NCI-H1417 (cell line): Measurements from ENCODE around the gene CA5A.
"Not testable (repeated sequence)": the region's sequence is repeated elsewhere in the genome, so short reads cannot be mapped to it uniquely, and the experiment has no call there.

Experiments
- DNase-seq, 3 experiments: peaks; one replicate each; lab custom pipeline; 2025; lab: John Stamatoyannopoulos, UW

CA5A gene

GRCh38 chr16:87936375-87937230 is at the start of gene CA5A:
CA5A (minus strand) TSS chr16:87936529; CDS start chr16:87936450, 79 bp downstream.
- DNase-seq, result no peak

DNA sequence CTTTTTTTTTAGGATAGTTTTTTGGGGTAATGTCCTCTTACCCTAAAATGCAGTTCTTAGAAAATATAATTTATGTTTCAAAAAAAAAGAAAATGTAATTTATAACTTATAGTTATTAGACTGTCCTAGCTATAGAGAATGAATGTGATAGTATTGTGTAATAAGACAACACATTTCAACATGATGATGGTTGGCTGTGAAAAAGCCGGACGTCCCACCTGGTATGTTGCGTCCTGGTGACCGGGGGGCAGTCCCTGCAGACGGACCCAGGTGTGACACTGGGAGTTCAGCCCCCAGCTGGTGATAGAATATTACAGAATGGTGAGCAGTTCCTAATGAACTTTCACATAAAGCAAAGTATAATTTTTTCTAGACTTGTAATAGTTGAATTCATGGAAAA is 49.2 kb upstream of the CA5A start:
- DNase-seq, result not testable (repeated sequence)

DNA sequence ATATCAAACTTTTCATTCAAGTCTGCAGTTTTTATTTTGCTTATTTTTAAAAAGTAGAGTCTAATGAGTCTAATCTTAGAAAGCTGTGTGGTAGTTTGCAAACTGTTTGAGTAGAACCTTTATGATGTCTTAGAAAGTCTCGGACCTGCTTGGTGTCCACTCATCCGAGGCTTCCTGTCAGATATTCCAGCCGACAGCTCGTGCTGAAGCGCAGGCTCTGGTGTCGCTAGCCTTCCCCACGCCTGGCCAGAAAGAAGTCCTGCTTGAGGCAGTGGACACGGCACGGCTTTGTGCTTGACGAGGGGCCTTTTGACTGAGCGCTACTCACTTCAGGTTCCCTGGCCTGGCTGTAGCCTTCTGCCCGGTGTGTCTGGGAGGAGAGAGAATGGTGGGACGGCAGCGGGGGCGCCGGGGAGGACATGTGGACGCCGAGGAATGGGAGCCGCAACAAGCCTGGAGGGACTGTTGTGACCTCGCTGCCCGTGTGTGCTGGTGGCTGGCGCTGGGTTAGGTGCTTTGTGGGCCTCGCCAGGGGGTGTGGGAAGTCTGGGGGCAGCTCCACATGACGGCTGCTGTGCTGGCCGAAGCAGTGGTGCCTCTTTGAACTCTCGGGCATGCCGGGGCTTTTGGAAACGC is 48.4 kb upstream of the CA5A start:
- DNase-seq, result no peak

DNA sequence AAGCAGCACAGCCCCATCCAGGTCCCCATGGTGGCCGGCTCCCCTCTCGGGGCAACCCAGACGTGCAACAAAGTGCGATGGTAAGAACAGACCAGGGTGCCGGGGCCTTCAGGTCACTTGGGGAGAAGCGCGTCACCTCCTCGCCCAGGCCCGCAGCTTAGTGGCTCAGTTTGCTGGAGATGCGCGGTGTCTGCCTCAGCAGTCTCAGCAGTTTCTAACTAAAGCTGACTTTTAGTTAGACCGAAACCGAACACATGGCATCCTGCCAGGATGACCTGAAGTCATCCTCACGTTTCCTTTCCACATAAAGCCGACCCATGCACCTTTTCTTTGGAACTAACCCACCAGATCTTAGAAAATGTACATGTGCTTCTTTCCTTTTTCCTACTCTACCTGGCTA is 47.9 kb upstream of the CA5A start:
- DNase-seq, result not testable (repeated sequence)

- not testable (repeated sequence) for DNase-seq
Observed at GRCh38 chr16:87983737-87984097, 47.4 kb upstream of the CA5A start.

DNA sequence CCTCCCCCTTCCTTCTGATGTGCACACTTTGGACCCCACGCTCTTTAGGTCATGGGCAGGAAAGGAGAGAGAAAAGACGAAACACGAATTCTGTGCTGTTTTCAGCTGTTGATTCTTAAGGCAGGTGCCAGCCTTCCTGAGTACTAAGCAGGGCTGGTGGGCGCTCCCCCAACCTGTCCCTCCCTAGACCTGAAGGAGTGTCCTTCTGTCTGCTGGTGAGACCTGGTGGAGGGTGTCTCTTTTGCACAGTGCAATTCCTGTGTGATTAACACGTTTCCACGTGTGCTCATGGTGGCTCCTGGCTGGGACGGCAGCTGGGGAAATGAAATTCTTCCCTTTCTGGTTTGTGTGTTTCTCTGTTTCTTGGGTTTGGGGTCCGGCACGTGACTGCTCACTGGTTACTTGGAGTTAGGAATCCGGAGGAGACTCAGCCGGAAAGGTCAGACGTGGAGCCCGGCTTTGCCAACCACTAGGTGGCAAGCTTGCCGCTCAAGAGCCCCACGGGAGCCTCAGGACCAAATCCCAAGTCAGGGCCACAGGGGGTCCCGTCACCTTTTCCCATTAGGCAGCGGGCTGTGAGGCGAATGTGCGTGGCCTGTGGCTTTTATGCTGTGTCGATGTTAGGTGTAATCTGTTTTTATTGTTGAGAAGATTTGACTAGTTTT is 46.9 kb upstream of the CA5A start:
- DNase-seq, result peak in 1 of 3 experiments; percentile 2

- no peak for DNase-seq
Observed at GRCh38 chr16:87982581-87983041, 46.3 kb upstream of the CA5A start.

DNA sequence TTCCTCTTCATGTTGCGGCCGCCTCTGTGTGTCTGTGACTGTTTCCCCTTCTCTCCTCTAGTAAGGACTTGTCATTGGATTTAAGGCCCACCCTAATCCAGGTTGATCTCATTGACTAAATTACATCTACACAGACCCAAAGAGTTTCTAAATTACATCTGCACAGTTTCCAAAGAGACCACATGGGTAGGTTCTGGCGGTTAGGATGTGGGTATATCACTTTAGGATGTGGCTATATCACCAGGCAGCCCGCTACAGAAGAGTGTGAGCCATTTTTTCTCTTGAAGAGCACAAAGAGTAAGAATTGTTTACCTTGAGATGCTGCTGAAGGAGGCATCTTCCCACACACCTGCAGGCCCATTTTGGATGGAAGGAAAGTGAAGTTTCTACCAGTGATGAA is 45.0 kb upstream of the CA5A start:
- DNase-seq, result not testable (repeated sequence)

DNA sequence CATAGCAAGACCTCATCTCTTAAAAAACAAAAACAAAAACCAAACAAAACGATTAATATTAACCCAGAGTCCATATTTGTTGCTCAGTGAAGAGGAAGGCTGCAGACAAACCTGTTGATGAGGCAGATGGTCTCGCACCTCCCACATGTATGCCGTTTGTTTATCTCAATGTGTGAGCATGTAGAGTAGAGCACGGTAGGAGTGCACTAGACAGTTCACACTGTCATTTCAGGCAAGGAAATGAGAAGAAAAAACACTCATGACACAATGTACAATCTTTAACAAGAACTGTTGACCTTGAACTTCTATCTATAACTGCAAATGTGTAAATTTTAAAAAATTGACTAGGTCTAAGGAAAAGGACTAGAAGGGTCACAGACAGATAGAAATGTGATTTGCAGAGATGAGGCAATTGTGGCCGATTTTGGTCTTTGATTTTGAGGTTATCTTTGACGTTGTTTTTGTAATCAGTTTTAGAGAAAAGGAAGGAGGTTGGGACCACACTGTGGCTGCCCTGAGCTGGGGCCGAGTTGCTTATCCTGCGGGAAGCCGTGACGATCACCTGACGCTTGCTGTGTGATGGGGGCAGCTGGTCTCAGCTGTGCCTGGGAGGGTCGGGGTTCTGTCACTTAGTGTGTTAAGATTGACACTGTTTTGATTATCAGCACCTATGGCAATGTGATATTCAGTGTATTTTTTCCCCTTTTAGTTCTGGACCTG is 43.7 kb upstream of the CA5A start:
- DNase-seq, result not testable (repeated sequence)

- DNase-seq, result no peak
Observed at GRCh38 chr16:87979352-87979751, 43.0 kb upstream of the CA5A start.

GRCh38 chr16:87978127-87978526 is 41.8 kb upstream of the CA5A start:
- DNase-seq, result no peak

DNA sequence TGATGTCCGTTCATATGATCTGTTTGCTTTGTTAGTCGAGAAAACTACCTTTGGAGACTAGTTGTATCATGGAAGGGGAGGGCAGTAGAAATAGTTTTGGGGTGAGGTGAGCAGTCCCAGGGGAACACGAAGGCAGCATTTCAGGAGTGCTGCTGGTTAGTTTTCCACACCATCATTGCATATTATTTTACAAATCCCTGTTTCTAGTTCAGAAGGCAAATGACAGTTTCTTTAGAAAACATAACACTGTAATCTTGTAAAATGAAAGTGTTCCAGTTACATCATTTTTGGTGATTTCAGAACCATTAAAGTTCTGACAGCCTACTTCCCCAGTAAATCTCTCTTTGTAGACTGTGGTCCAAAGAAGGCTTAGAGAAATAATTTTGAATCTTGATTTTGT is 40.3 kb upstream of the CA5A start:
- DNase-seq, result no peak

DNA sequence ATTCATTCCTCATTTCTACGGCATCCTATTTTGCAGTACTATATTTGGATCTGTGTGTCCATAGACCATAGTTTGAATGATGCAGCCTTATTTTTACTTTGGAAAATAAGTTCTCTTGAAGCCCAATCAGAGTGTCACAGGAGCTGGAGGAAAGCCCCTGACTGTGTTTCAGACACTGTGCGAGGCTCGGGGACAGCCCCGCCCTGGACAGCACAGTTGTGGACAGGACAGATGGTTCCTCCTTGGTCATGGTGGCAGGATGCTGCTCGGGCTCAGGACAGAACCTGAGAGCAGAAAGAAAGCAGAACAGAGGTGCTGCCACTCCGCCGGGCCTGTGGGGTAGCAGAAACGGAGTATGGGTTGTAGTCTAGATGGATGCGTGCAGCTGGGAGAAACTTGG is 37.8 kb upstream of the CA5A start:
- DNase-seq, result no peak

DNA sequence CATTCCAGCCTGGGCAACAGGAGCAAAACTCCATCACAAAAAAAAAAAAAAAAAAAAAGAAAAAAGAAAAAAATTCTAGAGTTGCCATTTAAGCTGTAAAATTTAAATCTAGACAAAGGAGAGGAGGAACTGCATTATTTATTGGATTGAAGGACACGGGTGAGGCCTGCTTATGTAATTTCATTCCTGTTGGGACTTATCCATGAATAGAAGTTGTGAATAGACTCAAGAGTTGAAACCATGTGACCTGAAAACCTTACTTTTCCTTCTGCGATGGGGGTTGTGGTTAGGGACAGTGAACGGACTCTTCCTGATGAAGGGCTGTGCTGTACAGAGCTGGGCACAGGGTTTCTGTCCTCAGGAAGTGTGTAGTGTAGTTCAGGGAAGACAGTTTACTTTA is 37.4 kb upstream of the CA5A start:
- no peak for DNase-seq

DNA sequence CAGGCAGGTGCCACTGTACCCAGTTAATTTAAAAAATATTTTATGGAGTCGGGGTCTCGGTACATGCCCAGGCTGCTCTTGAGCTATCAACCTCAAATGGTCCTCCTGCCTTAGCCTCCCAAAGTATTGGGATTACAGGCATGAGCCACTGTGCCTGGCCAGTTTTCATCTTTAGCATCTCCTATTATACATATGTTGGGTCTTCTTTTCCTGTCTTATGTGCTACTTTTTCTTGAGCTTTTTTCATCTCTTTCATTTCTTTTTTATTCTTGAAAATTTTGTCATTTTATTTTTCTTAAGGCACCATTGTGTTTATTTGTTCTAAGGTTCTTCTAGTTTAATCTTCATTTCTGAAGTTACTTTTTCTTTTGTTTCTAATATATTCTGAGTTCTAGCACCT is 35.6 kb upstream of the CA5A start:
- DNase-seq, result no peak

GRCh38 chr16:87970186-87970585 is 33.9 kb upstream of the CA5A start:
- no peak for DNase-seq

DNA sequence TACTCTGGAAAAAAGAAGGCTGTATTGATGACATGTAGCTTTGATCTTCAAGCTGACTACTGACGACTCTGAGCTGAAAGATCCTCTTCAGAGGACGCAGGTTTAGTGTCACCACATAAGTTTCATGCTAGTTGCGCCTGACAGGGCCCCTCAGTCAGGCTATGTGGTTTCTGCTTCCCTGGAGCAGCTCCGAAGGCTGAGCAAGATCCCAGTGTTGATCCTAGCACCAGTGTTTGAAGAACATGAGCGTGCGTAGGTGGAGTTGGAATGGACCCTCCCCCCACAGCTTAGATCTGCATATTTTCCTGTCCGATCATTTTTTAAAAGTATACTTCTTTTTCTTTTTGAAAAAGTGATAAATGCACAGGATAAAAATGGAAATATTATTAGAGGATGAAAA is 32.2 kb upstream of the CA5A start:
- DNase-seq, result no peak

- no peak for DNase-seq
Observed at GRCh38 chr16:87966685-87967185, 30.4 kb upstream of the CA5A start.

DNA sequence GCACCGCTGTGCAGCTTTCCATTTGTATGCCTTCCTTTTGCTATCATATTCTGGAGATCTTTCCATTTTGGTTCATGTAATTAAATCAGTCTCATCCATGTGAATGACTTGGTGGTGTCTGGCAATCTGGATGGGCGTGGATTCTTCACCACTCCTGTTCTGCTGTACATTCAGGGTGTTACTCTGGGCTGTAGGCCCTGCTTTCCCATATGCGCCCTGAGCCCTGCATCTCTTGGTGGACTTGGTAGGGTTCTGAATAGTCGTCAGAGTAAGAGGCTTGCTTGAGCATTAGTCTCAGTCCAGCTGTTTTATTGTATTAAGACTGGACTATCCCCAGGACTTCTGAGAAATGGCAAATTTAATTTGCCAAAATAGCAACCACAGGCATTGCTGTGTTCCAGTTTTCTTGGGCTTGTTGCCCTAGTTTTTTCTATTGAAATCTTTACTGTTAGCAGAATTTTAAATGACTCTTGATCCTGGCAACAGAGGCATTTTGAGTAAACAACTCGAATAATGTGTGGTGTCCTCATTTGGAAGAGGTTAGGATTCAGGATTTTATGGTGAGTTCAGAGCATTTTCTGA is 29.8 kb upstream of the CA5A start:
- no peak for DNase-seq

- DNase-seq, result no peak
Observed at GRCh38 chr16:87965417-87965816, 29.1 kb upstream of the CA5A start.

- no peak for DNase-seq
Observed at GRCh38 chr16:87964049-87964659, 27.8 kb upstream of the CA5A start.
